Measurements from ENCODE around the gene UNC13C. TPM values are rescaled to one million over a fixed set of nuclear protein-coding genes. Genes with fewer than 3 reads are reported as not detected.

UNC13C gene
- total RNA-seq, 6 experiments from 2014 or later: not detected

- TF ChIP-seq POLR2A (IDR thresholded peaks at IDR 0.05): no peak
- TF ChIP-seq CTCF (IDR thresholded peaks at IDR 0.05): no peak
- intact Hi-C loops (cut with DNase I): no loop called here
- ATAC-seq: no peak
- H3K27me3 ChIP-seq: no peaks in the 10 kb centered on the region
- H3K27ac ChIP-seq: no peak overlapping the region
- H3K4me1 ChIP-seq: no peaks in the 10 kb centered on the region
- WGBS (ENCODE audit: insufficient coverage, low coverage, low lambda C conversion rate, missing lambda C conversion rate): 58% methylated on average over 2 of the region's 2 CpGs
- H3K36me3 ChIP-seq: no peaks in the 10 kb centered on the region
- DNase-seq: no peak
- no peaks in the 10 kb centered on the region for H3K9me3 ChIP-seq
- H3K4me3 ChIP-seq: no peak overlapping the region
Observed at GRCh38 chr15:54580643-54581042, 602.4 kb downstream of the UNC13C start.

GRCh38 chr15:54582863-54583643 is 604.8 kb downstream of the UNC13C start:
- H3K4me1 ChIP-seq: no peaks in the 10 kb centered on the region
- DNase-seq: no peak
- no peak overlapping the region for H3K27ac ChIP-seq
- no peaks in the 10 kb centered on the region for H3K9me3 ChIP-seq
- H3K36me3 ChIP-seq: no peaks in the 10 kb centered on the region
- intact Hi-C loops (cut with DNase I): no loop called here
- H3K27me3 ChIP-seq: no peaks in the 10 kb centered on the region
- WGBS (ENCODE audit: insufficient coverage, low coverage, low lambda C conversion rate, missing lambda C conversion rate): 64% methylated on average over 7 of the region's 7 CpGs
- no peak for ATAC-seq
- TF ChIP-seq CTCF (IDR thresholded peaks at IDR 0.05) (no peak), POLR2A (IDR thresholded peaks at IDR 0.05) (no peak)
- no peak overlapping the region for H3K4me3 ChIP-seq

- intact Hi-C loops (cut with DNase I): no loop called here
- no peak for ATAC-seq
Observed at GRCh38 chr15:54585063-54585462, 606.8 kb downstream of the UNC13C start.

GRCh38 chr15:54594115-54594514 is 615.9 kb downstream of the UNC13C start:
- no peak overlapping the region for H3K27ac ChIP-seq
- no peaks in the 10 kb centered on the region for H3K36me3 ChIP-seq
- ATAC-seq (no peak), DNase-seq (no peak)
- H3K9me3 ChIP-seq: no peaks in the 10 kb centered on the region
- H3K4me1 ChIP-seq: no peaks in the 10 kb centered on the region
- H3K4me3 ChIP-seq: no peak overlapping the region
- WGBS (ENCODE audit: insufficient coverage, low coverage, low lambda C conversion rate, missing lambda C conversion rate): 73% methylated on average over 3 of the region's 4 CpGs
- H3K27me3 ChIP-seq: no peaks in the 10 kb centered on the region
- intact Hi-C loops (cut with DNase I): no loop called here
- TF ChIP-seq POLR2A (IDR thresholded peaks at IDR 0.05): no peak
- no peak for TF ChIP-seq CTCF (IDR thresholded peaks at IDR 0.05)

More at GRCh38 chr15:54585063-54585462, 606.8 kb downstream of the UNC13C start:
- Histone ChIP-seq H3K4me1 (no peaks in the 10 kb centered on the region), H3K27me3 (no peaks in the 10 kb centered on the region), H3K9me3 (no peaks in the 10 kb centered on the region), H3K36me3 (no peaks in the 10 kb centered on the region), H3K27ac (no peak overlapping the region), H3K4me3 (no peak overlapping the region)
- TF ChIP-seq POLR2A (IDR thresholded peaks at IDR 0.05) (no peak), CTCF (IDR thresholded peaks at IDR 0.05) (no peak)
- 43% methylated on average over 3 of the region's 3 CpGs for WGBS (ENCODE audit: insufficient coverage, low coverage, low lambda C conversion rate, missing lambda C conversion rate)
- DNase-seq: no peak
